Keratinocyte (primary cell): ENCODE results near the gene MTUS2. TPM values are rescaled to one million over a fixed set of nuclear protein-coding genes. Genes with fewer than 3 reads are reported as not detected.

Source experiments
- DNase-seq: peaks from one replicate; pipeline ENCODE4 v3.0.0-alpha.2; 2011; ENCODE audit warnings: low read depth, missing footprints, low spot score
- FAIRE-seq: peaks from 2 replicates; lab custom pipeline; 2011; peaks lifted over from hg19 to GRCh38; lab: Jason Lieb, UNC
- H2AFZ ChIP-seq: 2 replicates; pipeline ENCODE4 v1.6.0; 2012; ENCODE audit warnings: low read length, control low read depth, inconsistent platforms; ENCODE audit not compliant: control insufficient read depth
- H3K27ac ChIP-seq: 2 replicates; pipeline ENCODE4 v1.5.1; 2011; ENCODE audit warnings: low read length; ENCODE audit not compliant: control insufficient read depth, insufficient read depth
- H3K27me3 ChIP-seq: 3 replicates; pipeline ENCODE4 v1.6.0; 2011; ENCODE audit warnings: low read length; ENCODE audit not compliant: control insufficient read depth, insufficient read depth; ENCODE audit errors: extremely low read depth
- H3K36me3 ChIP-seq, 2 experiments: 2 replicates in 1 of 2; 3 replicates in 1 of 2; pipeline ENCODE4 v1.5.1; 2011; ENCODE audit warnings: low read length in 2 of 2, mild to moderate bottlenecking in 1 of 2; ENCODE audit not compliant: control insufficient read depth in 2 of 2, insufficient read depth in 2 of 2; ENCODE audit errors: extremely low read depth in 1 of 2
- H3K4me1 ChIP-seq: 3 replicates; pipeline ENCODE4 v1.5.1; 2011; ENCODE audit warnings: low read length; ENCODE audit not compliant: control insufficient read depth, insufficient read depth; ENCODE audit errors: extremely low read depth
- H3K4me2 ChIP-seq: 3 replicates; pipeline ENCODE4 v1.6.0; 2011; ENCODE audit warnings: low read depth, low read length; ENCODE audit not compliant: control insufficient read depth, insufficient read depth; ENCODE audit errors: extremely low read depth
- H3K4me3 ChIP-seq, 3 experiments: fragments of 200-600 bp in 1 of 3; sonication (generic) in 1 of 3; 2 replicates in 2 of 3; 3 replicates in 1 of 3; pipeline ENCODE4 v1.5.1; 2011 to 2016; ENCODE audit warnings: low read length in 3 of 3, mild to moderate bottlenecking in 3 of 3, control low read depth in 2 of 3, inconsistent platforms in 1 of 3, low read depth in 1 of 3, mixed read lengths in 1 of 3, mixed run types in 1 of 3, moderate library complexity in 1 of 3; ENCODE audit not compliant: control insufficient read depth in 2 of 3, insufficient read depth in 2 of 3; ENCODE audit errors: extremely low read depth in 1 of 3
- H3K79me2 ChIP-seq: 2 replicates; pipeline ENCODE4 v1.6.0; 2012; ENCODE audit warnings: low read length; ENCODE audit not compliant: control insufficient read depth, insufficient read depth
- H3K9ac ChIP-seq: 3 replicates; pipeline ENCODE4 v1.6.0; 2011; ENCODE audit warnings: low read length; ENCODE audit not compliant: control insufficient read depth, insufficient read depth; ENCODE audit errors: extremely low read depth
- H3K9me1 ChIP-seq: 3 replicates; pipeline ENCODE4 v1.6.0; 2011; ENCODE audit warnings: low read length; ENCODE audit not compliant: control insufficient read depth, insufficient read depth; ENCODE audit errors: extremely low read depth
- H3K9me3 ChIP-seq: 2 replicates; pipeline ENCODE4 v1.5.1; 2012; ENCODE audit warnings: low read depth, low read length; ENCODE audit not compliant: control insufficient read depth
- H4K20me1 ChIP-seq: 3 replicates; pipeline ENCODE4 v1.6.0; 2011; ENCODE audit warnings: low read length; ENCODE audit not compliant: control insufficient read depth, insufficient read depth; ENCODE audit errors: extremely low read depth
- EZH2 ChIP-seq: IDR thresholded peaks from one replicate; pipeline ENCODE4 v1.6.1; 2012; ENCODE audit warnings: inconsistent platforms, mild to moderate bottlenecking, low read length, moderate library complexity
- dilution Hi-C: fragments of 300-500 bp; cut with MboI; formaldehyde crosslinking; loops from one replicate; pipeline ENCODE4 v1.7.0; 2020; ENCODE audit warnings: low sequenced_read_pairs; ENCODE audit not compliant: extremely low pct_ligation_motif_present
- polyA plus RNA-seq, 5 experiments: library from polyadenylated mRNA; depleted of rRNA in 3 of 5; stranded (reverse) in 3 of 5; stranded (forward) in 1 of 5; unstranded in 1 of 5; fragments of >200 nt; gene quantifications; 1 replicate in 1 of 5; 2 replicates in 3 of 5; 3 replicates in 1 of 5; pipeline versions ENCODE4 v1.2.1 to v1.2.3, GENCODE V29; 2011 to 2012; ENCODE audit warnings: missing spikeins in 2 of 5, low read depth in 1 of 5, low replicate concordance in 1 of 5
- TF ChIP-seq, protein P1 (sequence below), 3 experiments: IDR thresholded peaks in 1 of 3; conservative IDR thresholded peaks in 1 of 3; optimal IDR thresholded peaks in 1 of 3; 2 replicates in 2 of 3; 3 replicates in 1 of 3; pipeline versions ENCODE3 to v1.5.1; 2011; ENCODE audit warnings: low read length in 3 of 3, mild to moderate bottlenecking in 3 of 3, moderate library complexity in 2 of 3, control low read depth in 1 of 3, inconsistent platforms in 1 of 3; ENCODE audit not compliant: insufficient read depth in 2 of 3; ENCODE audit errors: extremely low read depth in 1 of 3

Gene MTUS2
- polyA plus RNA-seq, 1 donor (not counting 4 experiments of a cell fraction or from before 2014, with no cell fraction given): 0.17 TPM

DNA sequence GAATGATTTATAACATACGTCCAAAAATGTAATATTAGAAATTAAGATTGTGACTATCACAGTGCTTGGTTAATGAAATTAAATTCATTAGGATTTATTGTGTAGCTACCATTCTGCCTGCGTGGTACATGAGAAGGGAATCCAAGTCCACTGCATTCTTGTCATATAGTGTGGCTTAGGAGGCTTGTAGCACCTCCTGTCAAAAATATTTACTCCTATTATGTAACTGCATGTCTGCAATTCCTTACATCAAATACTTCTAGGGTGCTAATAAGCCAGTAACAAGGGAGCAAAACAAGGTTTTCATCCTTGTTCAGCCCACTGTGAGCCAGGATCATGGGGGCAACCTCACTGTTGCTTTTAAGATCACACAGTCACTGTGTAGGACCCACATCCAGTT lies 576.3 kb downstream of the MTUS2 start:
- no peak overlapping the region for H3K9ac ChIP-seq
- FAIRE-seq: no peak
- dilution Hi-C loops: no loop called here
- no peak overlapping the region for H2AFZ ChIP-seq
- H3K79me2 ChIP-seq: no peaks in the 10 kb centered on the region
- TF ChIP-seq EZH2: no peak
- TF ChIP-seq, protein P1, sequence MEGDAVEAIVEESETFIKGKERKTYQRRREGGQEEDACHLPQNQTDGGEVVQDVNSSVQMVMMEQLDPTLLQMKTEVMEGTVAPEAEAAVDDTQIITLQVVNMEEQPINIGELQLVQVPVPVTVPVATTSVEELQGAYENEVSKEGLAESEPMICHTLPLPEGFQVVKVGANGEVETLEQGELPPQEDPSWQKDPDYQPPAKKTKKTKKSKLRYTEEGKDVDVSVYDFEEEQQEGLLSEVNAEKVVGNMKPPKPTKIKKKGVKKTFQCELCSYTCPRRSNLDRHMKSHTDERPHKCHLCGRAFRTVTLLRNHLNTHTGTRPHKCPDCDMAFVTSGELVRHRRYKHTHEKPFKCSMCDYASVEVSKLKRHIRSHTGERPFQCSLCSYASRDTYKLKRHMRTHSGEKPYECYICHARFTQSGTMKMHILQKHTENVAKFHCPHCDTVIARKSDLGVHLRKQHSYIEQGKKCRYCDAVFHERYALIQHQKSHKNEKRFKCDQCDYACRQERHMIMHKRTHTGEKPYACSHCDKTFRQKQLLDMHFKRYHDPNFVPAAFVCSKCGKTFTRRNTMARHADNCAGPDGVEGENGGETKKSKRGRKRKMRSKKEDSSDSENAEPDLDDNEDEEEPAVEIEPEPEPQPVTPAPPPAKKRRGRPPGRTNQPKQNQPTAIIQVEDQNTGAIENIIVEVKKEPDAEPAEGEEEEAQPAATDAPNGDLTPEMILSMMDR (optimal IDR thresholded peaks at IDR 0.05 in 1 of 3, IDR thresholded peaks at IDR 0.05 in 1 of 3, conservative IDR thresholded peaks at IDR 0.05 in 1 of 3; ENCODE audit: extremely low read depth in 1 of 3, insufficient read depth in 2 of 3, low read length in 3 of 3): no peak
- peaks cover 3% of the 10 kb centered on the region for H3K27me3 ChIP-seq
- no peak for DNase-seq
- H3K27ac ChIP-seq: no peak overlapping the region
- H3K9me1 ChIP-seq: no peaks in the 10 kb centered on the region
- no peaks in the 10 kb centered on the region for H3K9me3 ChIP-seq
- no peaks in the 10 kb centered on the region for H3K36me3 ChIP-seq
- no peak overlapping the region for H3K4me2 ChIP-seq
- H4K20me1 ChIP-seq: no peaks in the 10 kb centered on the region
- no peak overlapping the region for H3K4me3 ChIP-seq
- H3K4me1 ChIP-seq: no peaks in the 10 kb centered on the region

DNA sequence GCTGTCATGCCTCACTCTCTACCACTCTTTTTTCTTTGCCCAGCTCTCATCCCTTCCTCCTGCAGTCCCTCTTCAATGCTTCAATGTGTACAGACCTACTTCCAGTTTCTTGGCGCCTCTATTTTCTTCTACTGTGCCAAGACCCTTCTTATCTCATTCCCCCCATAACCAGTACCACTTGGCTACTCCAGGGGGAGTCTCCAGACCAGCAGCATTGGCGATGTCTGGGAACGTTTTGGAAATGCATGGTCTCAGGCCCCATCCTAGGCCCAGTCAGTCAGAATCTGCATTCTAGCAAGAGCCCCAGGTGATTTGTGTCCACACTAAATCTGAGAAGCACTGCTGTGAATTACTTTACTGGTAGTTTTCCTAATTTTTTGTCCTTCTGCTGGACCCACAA lies 577.1 kb downstream of the MTUS2 start:
- no peak for DNase-seq
- TF ChIP-seq, protein P1 (optimal IDR thresholded peaks at IDR 0.05 in 1 of 3, IDR thresholded peaks at IDR 0.05 in 1 of 3, conservative IDR thresholded peaks at IDR 0.05 in 1 of 3; ENCODE audit: extremely low read depth in 1 of 3, insufficient read depth in 2 of 3, low read length in 3 of 3): no peak
- no peak for TF ChIP-seq EZH2
- H4K20me1 ChIP-seq: no peaks in the 10 kb centered on the region
- no peak overlapping the region for H3K27ac ChIP-seq
- H3K4me1 ChIP-seq: no peaks in the 10 kb centered on the region
- no peak overlapping the region for H3K4me3 ChIP-seq
- no peak overlapping the region for H3K4me2 ChIP-seq
- peaks cover 3% of the 10 kb centered on the region for H3K27me3 ChIP-seq
- no peak overlapping the region for H3K9ac ChIP-seq
- H3K9me3 ChIP-seq: no peaks in the 10 kb centered on the region
- dilution Hi-C loops: no loop called here
- no peak overlapping the region for H2AFZ ChIP-seq
- no peaks in the 10 kb centered on the region for H3K36me3 ChIP-seq
- no peaks in the 10 kb centered on the region for H3K79me2 ChIP-seq
- no peaks in the 10 kb centered on the region for H3K9me1 ChIP-seq
- FAIRE-seq: no peak
